ENCODE results near the gene CDH23.

DNA sequence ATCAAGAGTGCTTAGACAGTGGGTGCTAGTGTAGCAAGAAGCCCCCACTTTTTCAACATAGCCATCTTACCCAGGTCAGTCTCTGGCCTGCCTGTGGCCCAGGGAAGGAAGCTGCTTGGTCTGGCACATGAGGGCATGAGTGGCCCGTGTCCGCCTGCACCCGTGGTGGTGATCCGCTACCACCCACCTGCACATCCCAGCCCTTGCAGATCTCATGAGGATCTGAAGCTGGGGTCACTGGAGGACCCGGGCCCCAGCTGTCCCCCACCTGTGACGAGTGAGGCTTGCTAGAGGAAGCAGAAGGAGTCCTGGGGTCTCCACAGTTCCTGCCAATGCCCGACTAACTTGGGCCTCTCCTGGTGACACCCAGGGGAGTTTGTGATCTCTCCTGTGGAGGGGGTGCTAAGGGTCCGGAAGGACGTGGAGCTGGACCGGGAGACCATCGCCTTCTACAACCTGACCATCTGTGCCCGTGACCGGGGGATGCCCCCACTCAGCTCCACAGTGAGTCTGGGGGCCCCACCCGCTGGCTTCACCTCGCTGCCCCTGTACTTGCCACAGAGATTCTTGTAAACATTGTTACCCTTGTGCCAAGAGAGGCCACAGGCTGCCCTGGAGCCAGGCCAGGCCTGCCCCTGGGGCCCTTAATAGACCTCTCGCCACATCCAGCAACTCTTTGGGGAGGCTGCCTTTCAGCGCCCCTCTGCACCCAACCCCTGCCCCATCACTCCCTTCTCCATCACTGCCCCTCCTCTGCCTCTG lies 387.4 kb downstream of the CDH23 start:
- TF ChIP-seq, protein P1, sequence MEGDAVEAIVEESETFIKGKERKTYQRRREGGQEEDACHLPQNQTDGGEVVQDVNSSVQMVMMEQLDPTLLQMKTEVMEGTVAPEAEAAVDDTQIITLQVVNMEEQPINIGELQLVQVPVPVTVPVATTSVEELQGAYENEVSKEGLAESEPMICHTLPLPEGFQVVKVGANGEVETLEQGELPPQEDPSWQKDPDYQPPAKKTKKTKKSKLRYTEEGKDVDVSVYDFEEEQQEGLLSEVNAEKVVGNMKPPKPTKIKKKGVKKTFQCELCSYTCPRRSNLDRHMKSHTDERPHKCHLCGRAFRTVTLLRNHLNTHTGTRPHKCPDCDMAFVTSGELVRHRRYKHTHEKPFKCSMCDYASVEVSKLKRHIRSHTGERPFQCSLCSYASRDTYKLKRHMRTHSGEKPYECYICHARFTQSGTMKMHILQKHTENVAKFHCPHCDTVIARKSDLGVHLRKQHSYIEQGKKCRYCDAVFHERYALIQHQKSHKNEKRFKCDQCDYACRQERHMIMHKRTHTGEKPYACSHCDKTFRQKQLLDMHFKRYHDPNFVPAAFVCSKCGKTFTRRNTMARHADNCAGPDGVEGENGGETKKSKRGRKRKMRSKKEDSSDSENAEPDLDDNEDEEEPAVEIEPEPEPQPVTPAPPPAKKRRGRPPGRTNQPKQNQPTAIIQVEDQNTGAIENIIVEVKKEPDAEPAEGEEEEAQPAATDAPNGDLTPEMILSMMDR (conservative IDR thresholded peaks at IDR 0.05), result no peak
- no peak for TF ChIP-seq EZH2 (IDR thresholded peaks at IDR 0.05; ENCODE audit: low read depth)
